SK-N-SH treated with all-trans-retinoic acid at 6 μM for 48 hours (cell line): ENCODE data around the gene PTPRN2.

Experiments used
- ATAC-seq: fragments of 200-7000 bp; cut with Tn5 transposase; 3 replicates; pipeline ENCODE4 v1.9.1; 2020; ENCODE audit warnings: mild to moderate bottlenecking, moderate library complexity
- BACH2 ChIP-seq: fragments of 250-450 bp; sonication (Bioruptor Pico); IDR thresholded peaks from 2 replicates; pipeline ENCODE4 v1.9.0; 2021; ENCODE audit warnings: mild to moderate bottlenecking, borderline replicate concordance
- CSDC2 ChIP-seq: fragments of 250-450 bp; sonication (Bioruptor Pico); IDR thresholded peaks from 2 replicates; pipeline ENCODE4 v1.5.0; 2020; ENCODE audit warnings: mild to moderate bottlenecking, moderate library complexity
- ESRRG ChIP-seq: fragments of 250-450 bp; sonication (Bioruptor Pico); IDR thresholded peaks from 2 replicates; pipeline ENCODE4 v1.6.1; 2021; ENCODE audit warnings: mild to moderate bottlenecking
- GLIS3 ChIP-seq: fragments of 250-450 bp; sonication (Bioruptor Pico); IDR thresholded peaks from 2 replicates; pipeline ENCODE4 v1.5.0; 2020; ENCODE audit warnings: mild to moderate bottlenecking, moderate library complexity
- OSR1 ChIP-seq: fragments of 250-450 bp; sonication (Bioruptor Pico); IDR thresholded peaks from 2 replicates; pipeline ENCODE4 v1.8.0; 2022; ENCODE audit warnings: moderate library complexity, mild to moderate bottlenecking, inconsistent platforms
- PPARA ChIP-seq: fragments of 250-450 bp; sonication (Bioruptor Pico); IDR thresholded peaks from 2 replicates; pipeline ENCODE4 v1.5.0; 2020; ENCODE audit warnings: mild to moderate bottlenecking, borderline replicate concordance
- RARB ChIP-seq: fragments of 250-450 bp; sonication (Bioruptor Pico); IDR thresholded peaks from 2 replicates; pipeline ENCODE4 v1.8.0; 2021; ENCODE audit warnings: mild to moderate bottlenecking, moderate library complexity
- SNAI2 ChIP-seq: fragments of 250-450 bp; sonication (Bioruptor Pico); IDR thresholded peaks from 2 replicates; pipeline ENCODE4 v1.5.0; 2020; ENCODE audit warnings: mild to moderate bottlenecking, moderate library complexity
- TOX ChIP-seq: fragments of 250-450 bp; sonication (Bioruptor Pico); IDR thresholded peaks from 2 replicates; pipeline ENCODE4 v1.8.0; 2021; ENCODE audit warnings: mild to moderate bottlenecking, moderate library complexity, borderline replicate concordance
- ZC3H10 ChIP-seq: fragments of 250-450 bp; sonication (Bioruptor Pico); IDR thresholded peaks from 2 replicates; pipeline ENCODE4 v1.5.1; 2021; ENCODE audit warnings: mild to moderate bottlenecking, moderate library complexity
- ZFP3 ChIP-seq: fragments of 250-450 bp; sonication (Bioruptor Pico); IDR thresholded peaks from 2 replicates; pipeline ENCODE4 v1.5.0; 2020; ENCODE audit warnings: mild to moderate bottlenecking, moderate library complexity
- ZFP30 ChIP-seq: fragments of 450-650 bp; formaldehyde crosslinking; IDR thresholded peaks from 2 replicates; pipeline ENCODE4 v1.5.0; 2022; ENCODE audit warnings: mild to moderate bottlenecking, moderate library complexity
- ZNF565 ChIP-seq: fragments of 450-650 bp; formaldehyde crosslinking; conservative IDR thresholded peaks from 2 replicates; pipeline ENCODE4 v1.5.0; 2020; ENCODE audit warnings: low read depth, mild to moderate bottlenecking, moderate library complexity
- ZNF70 ChIP-seq: fragments of 450-650 bp; formaldehyde crosslinking; IDR thresholded peaks from 2 replicates; pipeline ENCODE4 v1.5.0; 2020; ENCODE audit warnings: mild to moderate bottlenecking, moderate library complexity
- ZNF8 ChIP-seq: fragments of 450-650 bp; formaldehyde crosslinking; IDR thresholded peaks from 2 replicates; pipeline ENCODE4 v1.5.0; 2020; ENCODE audit warnings: mild to moderate bottlenecking, moderate library complexity
- TF ChIP-seq, protein P1 (sequence below): fragments of 250-450 bp; sonication (Bioruptor Pico); IDR thresholded peaks from 2 replicates; pipeline ENCODE4 v1.8.0; 2020; ENCODE audit warnings: mild to moderate bottlenecking, moderate library complexity, borderline replicate concordance
- TF ChIP-seq, protein P2 (sequence below): fragments of 250-450 bp; sonication (Bioruptor Pico); IDR thresholded peaks from 2 replicates; pipeline ENCODE4 v1.5.1; 2020; ENCODE audit warnings: low read depth, mild to moderate bottlenecking, moderate library complexity
- TF ChIP-seq, protein P3 (sequence below): fragments of 250-450 bp; sonication (Bioruptor Pico); IDR thresholded peaks from 2 replicates; pipeline ENCODE4 v1.5.0; 2020; ENCODE audit warnings: mild to moderate bottlenecking, moderate library complexity
- TF ChIP-seq, protein P4 (sequence below): fragments of 250-450 bp; sonication (Bioruptor Pico); IDR thresholded peaks from 2 replicates; pipeline ENCODE4 v1.5.1; 2021; ENCODE audit warnings: mild to moderate bottlenecking, moderate library complexity
- TF ChIP-seq, protein P5 (sequence below): fragments of 250-450 bp; sonication (Bioruptor Pico); IDR thresholded peaks from 2 replicates; pipeline ENCODE4 v1.8.0; 2021; ENCODE audit warnings: low read depth, mild to moderate bottlenecking, moderate library complexity, borderline replicate concordance

The PTPRN2 gene

DNA sequence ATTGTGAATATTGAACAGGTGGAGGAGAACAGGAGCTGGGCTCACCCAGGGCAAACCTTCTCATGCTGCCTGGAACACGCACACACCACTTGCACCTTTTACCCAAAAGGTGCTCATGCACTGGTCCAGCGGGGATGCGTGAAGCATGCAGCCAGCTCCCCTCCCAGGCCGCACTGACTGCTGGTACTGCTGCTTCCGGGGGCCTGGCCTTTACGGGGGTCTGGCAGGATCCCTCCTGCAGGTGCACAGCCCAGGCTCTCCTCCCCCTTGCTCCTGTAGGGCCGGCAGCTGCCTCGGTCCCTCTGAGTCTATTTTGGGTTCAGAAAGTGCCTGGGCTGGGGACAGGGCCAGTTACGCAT, 1029.1 kb downstream of the PTPRN2 start (continued):
- TF ChIP-seq, protein P1, sequence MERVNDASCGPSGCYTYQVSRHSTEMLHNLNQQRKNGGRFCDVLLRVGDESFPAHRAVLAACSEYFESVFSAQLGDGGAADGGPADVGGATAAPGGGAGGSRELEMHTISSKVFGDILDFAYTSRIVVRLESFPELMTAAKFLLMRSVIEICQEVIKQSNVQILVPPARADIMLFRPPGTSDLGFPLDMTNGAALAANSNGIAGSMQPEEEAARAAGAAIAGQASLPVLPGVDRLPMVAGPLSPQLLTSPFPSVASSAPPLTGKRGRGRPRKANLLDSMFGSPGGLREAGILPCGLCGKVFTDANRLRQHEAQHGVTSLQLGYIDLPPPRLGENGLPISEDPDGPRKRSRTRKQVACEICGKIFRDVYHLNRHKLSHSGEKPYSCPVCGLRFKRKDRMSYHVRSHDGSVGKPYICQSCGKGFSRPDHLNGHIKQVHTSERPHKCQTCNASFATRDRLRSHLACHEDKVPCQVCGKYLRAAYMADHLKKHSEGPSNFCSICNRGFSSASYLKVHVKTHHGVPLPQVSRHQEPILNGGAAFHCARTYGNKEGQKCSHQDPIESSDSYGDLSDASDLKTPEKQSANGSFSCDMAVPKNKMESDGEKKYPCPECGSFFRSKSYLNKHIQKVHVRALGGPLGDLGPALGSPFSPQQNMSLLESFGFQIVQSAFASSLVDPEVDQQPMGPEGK (CRISPR knock-in tag), result no peak
- TF ChIP-seq SNAI2 (no peak), ZFP3 (no peak), OSR1 (no peak), CSDC2 (CRISPR knock-in tag) (no peak), BACH2 (CRISPR knock-in tag) (no peak), ESRRG (CRISPR knock-in tag) (no peak)
- TF ChIP-seq, all 23 proteins: peak for 0

DNA sequence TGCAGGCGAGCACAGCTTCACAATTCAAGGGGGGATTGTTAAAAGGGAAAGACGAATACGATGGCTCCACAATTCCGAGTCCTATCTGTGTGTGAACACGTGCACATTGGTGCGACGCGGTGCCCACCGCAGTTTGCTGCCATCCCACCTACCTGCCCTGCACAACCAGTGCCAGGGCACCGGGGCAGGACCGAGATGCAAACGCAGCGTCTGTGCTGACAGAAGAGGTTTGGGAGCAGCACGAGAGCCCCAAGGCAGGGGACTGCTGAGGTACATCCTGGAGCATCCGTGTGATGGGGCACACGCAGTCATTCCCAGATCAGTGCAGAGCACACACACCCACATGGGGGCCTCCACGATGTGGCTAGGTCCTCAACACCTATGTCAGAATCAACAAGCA, 1029.6 kb downstream of the PTPRN2 start:
- ATAC-seq, result no peak
- TF ChIP-seq, protein P2, sequence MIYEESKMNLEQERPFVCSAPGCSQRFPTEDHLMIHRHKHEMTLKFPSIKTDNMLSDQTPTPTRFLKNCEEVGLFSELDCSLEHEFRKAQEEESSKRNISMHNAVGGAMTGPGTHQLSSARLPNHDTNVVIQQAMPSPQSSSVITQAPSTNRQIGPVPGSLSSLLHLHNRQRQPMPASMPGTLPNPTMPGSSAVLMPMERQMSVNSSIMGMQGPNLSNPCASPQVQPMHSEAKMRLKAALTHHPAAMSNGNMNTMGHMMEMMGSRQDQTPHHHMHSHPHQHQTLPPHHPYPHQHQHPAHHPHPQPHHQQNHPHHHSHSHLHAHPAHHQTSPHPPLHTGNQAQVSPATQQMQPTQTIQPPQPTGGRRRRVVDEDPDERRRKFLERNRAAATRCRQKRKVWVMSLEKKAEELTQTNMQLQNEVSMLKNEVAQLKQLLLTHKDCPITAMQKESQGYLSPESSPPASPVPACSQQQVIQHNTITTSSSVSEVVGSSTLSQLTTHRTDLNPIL (CRISPR knock-in tag), result no peak
- TF ChIP-seq SNAI2 (no peak), PPARA (CRISPR knock-in tag) (no peak), ZNF8 (CRISPR knock-in tag) (no peak), CSDC2 (CRISPR knock-in tag) (no peak), ZC3H10 (CRISPR knock-in tag) (no peak), ZFP3 (no peak), RARB (CRISPR knock-in tag) (no peak), OSR1 (no peak), ZFP30 (CRISPR knock-in tag) (no peak), ZNF565 (CRISPR knock-in tag) (no peak), BACH2 (CRISPR knock-in tag) (no peak)
- TF ChIP-seq, protein P3, sequence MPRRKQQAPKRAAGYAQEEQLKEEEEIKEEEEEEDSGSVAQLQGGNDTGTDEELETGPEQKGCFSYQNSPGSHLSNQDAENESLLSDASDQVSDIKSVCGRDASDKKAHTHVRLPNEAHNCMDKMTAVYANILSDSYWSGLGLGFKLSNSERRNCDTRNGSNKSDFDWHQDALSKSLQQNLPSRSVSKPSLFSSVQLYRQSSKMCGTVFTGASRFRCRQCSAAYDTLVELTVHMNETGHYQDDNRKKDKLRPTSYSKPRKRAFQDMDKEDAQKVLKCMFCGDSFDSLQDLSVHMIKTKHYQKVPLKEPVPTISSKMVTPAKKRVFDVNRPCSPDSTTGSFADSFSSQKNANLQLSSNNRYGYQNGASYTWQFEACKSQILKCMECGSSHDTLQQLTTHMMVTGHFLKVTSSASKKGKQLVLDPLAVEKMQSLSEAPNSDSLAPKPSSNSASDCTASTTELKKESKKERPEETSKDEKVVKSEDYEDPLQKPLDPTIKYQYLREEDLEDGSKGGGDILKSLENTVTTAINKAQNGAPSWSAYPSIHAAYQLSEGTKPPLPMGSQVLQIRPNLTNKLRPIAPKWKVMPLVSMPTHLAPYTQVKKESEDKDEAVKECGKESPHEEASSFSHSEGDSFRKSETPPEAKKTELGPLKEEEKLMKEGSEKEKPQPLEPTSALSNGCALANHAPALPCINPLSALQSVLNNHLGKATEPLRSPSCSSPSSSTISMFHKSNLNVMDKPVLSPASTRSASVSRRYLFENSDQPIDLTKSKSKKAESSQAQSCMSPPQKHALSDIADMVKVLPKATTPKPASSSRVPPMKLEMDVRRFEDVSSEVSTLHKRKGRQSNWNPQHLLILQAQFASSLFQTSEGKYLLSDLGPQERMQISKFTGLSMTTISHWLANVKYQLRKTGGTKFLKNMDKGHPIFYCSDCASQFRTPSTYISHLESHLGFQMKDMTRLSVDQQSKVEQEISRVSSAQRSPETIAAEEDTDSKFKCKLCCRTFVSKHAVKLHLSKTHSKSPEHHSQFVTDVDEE (CRISPR knock-in tag), result no peak

DNA sequence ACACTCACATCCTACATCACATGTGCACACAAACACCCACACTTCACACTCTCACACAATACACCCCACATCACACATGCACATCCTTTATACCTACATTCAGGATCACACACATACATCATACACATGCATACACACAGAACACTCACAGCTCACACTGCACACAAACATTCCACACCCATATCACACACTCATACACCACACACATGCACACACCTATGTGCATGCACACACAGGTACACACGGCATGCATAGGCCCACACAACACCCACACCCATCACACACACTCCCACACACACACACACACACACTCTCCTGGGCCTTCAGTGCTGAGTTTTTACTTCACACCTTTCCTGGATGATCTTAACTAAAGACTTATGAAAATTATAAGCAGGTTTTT, 1030.4 kb downstream of the PTPRN2 start:
- TF ChIP-seq, protein P1 (CRISPR knock-in tag), result no peak
- TF ChIP-seq GLIS3 (CRISPR knock-in tag) (no peak), ZNF565 (CRISPR knock-in tag) (no peak), ZNF70 (CRISPR knock-in tag) (no peak), CSDC2 (CRISPR knock-in tag) (no peak), ZFP3 (no peak), ZFP30 (CRISPR knock-in tag) (no peak), TOX (CRISPR knock-in tag) (no peak), RARB (CRISPR knock-in tag) (no peak)
- TF ChIP-seq, protein P4, sequence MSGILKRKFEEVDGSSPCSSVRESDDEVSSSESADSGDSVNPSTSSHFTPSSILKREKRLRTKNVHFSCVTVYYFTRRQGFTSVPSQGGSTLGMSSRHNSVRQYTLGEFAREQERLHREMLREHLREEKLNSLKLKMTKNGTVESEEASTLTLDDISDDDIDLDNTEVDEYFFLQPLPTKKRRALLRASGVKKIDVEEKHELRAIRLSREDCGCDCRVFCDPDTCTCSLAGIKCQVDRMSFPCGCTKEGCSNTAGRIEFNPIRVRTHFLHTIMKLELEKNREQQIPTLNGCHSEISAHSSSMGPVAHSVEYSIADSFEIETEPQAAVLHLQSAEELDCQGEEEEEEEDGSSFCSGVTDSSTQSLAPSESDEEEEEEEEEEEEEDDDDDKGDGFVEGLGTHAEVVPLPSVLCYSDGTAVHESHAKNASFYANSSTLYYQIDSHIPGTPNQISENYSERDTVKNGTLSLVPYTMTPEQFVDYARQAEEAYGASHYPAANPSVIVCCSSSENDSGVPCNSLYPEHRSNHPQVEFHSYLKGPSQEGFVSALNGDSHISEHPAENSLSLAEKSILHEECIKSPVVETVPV (CRISPR knock-in tag), result no peak
- TF ChIP-seq, protein P5, sequence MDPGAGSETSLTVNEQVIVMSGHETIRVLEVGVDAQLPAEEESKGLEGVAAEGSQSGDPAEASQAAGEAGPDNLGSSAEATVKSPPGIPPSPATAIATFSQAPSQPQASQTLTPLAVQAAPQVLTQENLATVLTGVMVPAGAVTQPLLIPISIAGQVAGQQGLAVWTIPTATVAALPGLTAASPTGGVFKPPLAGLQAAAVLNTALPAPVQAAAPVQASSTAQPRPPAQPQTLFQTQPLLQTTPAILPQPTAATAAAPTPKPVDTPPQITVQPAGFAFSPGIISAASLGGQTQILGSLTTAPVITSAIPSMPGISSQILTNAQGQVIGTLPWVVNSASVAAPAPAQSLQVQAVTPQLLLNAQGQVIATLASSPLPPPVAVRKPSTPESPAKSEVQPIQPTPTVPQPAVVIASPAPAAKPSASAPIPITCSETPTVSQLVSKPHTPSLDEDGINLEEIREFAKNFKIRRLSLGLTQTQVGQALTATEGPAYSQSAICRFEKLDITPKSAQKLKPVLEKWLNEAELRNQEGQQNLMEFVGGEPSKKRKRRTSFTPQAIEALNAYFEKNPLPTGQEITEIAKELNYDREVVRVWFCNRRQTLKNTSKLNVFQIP (CRISPR knock-in tag), result no peak
- TF ChIP-seq, all 23 proteins: peak for 0
- ATAC-seq, result no peak
